Spleen (tissue), 11 donors: ENCODE data around the gene GPR176. TPM values are rescaled to one million over a fixed set of nuclear protein-coding genes. Genes with fewer than 3 reads are reported as not detected.

Experiments
- DNase-seq: peaks from one replicate; pipeline ENCODE4 v3.0.0-alpha.2; 2020
- H3K27ac ChIP-seq, 8 donors: fragments of 200-600 bp; sonication (generic) in 7 of 8; 1 replicate in 4 of 8; 2 replicates in 4 of 8; pipeline versions ENCODE4 v1.5.0 to v1.8.0; 2016 to 2021; ENCODE audit warnings: inconsistent platforms in 4 of 8, mild to moderate bottlenecking in 4 of 8, moderate library complexity in 1 of 8
- H3K27me3 ChIP-seq, 7 donors: fragments of 200-600 bp; sonication (generic) in 6 of 7; replicated peaks in 1 of 7; 1 replicate in 4 of 7; 2 replicates in 3 of 7; pipeline versions ENCODE4 v1.5.0 to v1.8.0; 2016 to 2021; ENCODE audit warnings: inconsistent platforms in 3 of 7, mild to moderate bottlenecking in 1 of 7
- H3K36me3 ChIP-seq, 6 donors: fragments of 200-600 bp; sonication (generic) in 5 of 6; 1 replicate in 4 of 6; 2 replicates in 2 of 6; pipeline versions ENCODE4 v1.5.0 to v1.8.0; 2016 to 2021; ENCODE audit warnings: inconsistent platforms in 2 of 6
- H3K4me1 ChIP-seq, 6 donors: fragments of 200-600 bp; sonication (generic) in 5 of 6; 1 replicate in 3 of 6; 2 replicates in 3 of 6; pipeline versions ENCODE4 v1.5.0 to v1.8.0; 2016 to 2021; ENCODE audit warnings: inconsistent platforms in 3 of 6
- H3K4me3 ChIP-seq, 8 donors: fragments of 200-600 bp; sonication (generic) in 7 of 8; 1 replicate in 4 of 8; 2 replicates in 4 of 8; pipeline versions ENCODE4 v1.5.0 to v1.8.0; 2016 to 2021; ENCODE audit warnings: inconsistent platforms in 4 of 8, mild to moderate bottlenecking in 4 of 8, moderate library complexity in 2 of 8
- H3K9me3 ChIP-seq, 8 donors: fragments of 200-600 bp; sonication (generic) in 7 of 8; 1 replicate in 4 of 8; 2 replicates in 4 of 8; pipeline versions ENCODE4 v1.5.0 to v1.8.0; 2016 to 2021; ENCODE audit warnings: inconsistent platforms in 4 of 8
- POLR2A ChIP-seq, 3 donors: fragments of 450-650 bp; IDR thresholded peaks; one replicate each; pipeline ENCODE4 v1.5.1; 2017; ENCODE audit warnings: antibody characterized with exemption in 3 of 3, mild to moderate bottlenecking in 1 of 3
- POLR2AphosphoS5 ChIP-seq, 3 donors: sonication (generic); formaldehyde crosslinking; IDR thresholded peaks; one replicate each; pipeline ENCODE4 v1.5.1; 2017; ENCODE audit warnings: antibody characterized with exemption in 3 of 3
- WGBS, 5 donors: extraction: QIAGEN DNeasy Blood & Tissue Kit in 3 of 5; methylation state at CpG; one replicate each; pipeline versions ENCODE4 v1.1.5 to v1.1.7; 2013 to 2018; 5-methylcytosine and 5-hydroxymethylcytosine counted together
- intact Hi-C: fragments of 100-400 bp; cut with DNase I; formaldehyde crosslinking; loops from one replicate; pipeline ENCODE4 v1.15.0; 2023; ENCODE audit warnings: low total_unique reads
- polyA plus RNA-seq, 3 donors: library from polyadenylated mRNA; stranded (reverse); fragments of 200-250 nt; gene quantifications; one replicate each; pipeline ENCODE4 v1.2.1, GENCODE V29; 2013
- total RNA-seq, 7 donors: library from RNA; depleted of rRNA in 3 of 7; stranded (reverse); fragments of >200 nt in 3 of 7; fragmentation: NEBNext Ultra II Directional in 4 of 7; extraction: Animal tissue kit (Norgen Biotek cat#: 25700) in 4 of 7; gene quantifications; one replicate each; pipeline versions ENCODE4 v1.1.0 to v1.2.1, GENCODE V29; 2016 to 2021
- TF ChIP-seq, protein P1 (sequence below), 11 experiments: fragments of 200-600 bp in 7 of 11; fragments of 450-650 bp in 4 of 11; sonication (generic) in 4 of 11; IDR thresholded peaks in 8 of 11; conservative IDR thresholded peaks in 3 of 11; 1 replicate in 7 of 11; 2 replicates in 4 of 11; pipeline versions ENCODE4 v1.4.0 to v1.8.0; 2016 to 2021; ENCODE audit warnings: antibody characterized with exemption in 11 of 11, inconsistent platforms in 4 of 11, mild to moderate bottlenecking in 1 of 11
- donor health status: healthy with polysubstance abuse.
- donor health status: DM: no; HTN: no; CAD: no; lungs with moderate emphysema.
- donor health status: DM: no; HTN: no; CAD: no.
- donor health status: Bipolar disorder and iron deficiency.
- donor health status: healthy.
- donor health status: DM: no; HTN: no; CAD: no.
- donor health status: DM: yes; HTN: yes; CAD: no.

Gene GPR176
- total and polyA plus RNA-seq, 10 donors, result 2.7 to 12.8 (median 5.1) TPM

DNA sequence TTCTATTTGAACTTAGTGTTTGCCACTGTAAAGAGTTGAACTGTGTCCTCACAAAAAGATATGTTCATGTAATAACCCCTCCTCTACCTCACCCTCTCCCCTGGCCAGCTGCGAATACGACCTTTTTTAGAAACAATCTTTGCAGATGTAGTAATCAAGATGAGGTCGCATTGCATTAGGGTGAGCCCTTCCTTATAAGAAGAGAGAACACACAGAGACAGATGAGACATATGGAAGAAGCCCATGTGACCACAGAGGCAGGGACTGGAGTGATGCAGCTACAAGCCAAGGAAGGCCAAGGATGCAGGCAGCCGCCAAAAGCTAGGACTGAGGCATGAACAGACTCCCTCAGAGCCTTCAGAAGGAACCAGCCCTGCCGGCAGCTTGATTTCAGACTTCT, 27.6 kb downstream of the GPR176 start:
- H3K27ac ChIP-seq, result no peak overlapping the region
- peaks cover 0 to 3% (median 0%) of the 10 kb centered on the region in 6 donors for H3K4me1 ChIP-seq
- intact Hi-C loops, result no loop called here
- no peak overlapping the region for H3K4me3 ChIP-seq
- no peaks in the 10 kb centered on the region for H3K27me3 ChIP-seq
- H3K36me3 ChIP-seq, result no peaks in the 10 kb centered on the region
- 91 to 96% (median 94%) methylated on average over 5 of the region's 5 CpGs for WGBS, 5 donors
- TF ChIP-seq POLR2A (IDR thresholded peaks at IDR 0.05) (no peak), POLR2AphosphoS5 (IDR thresholded peaks at IDR 0.05) (no peak)
- TF ChIP-seq, protein P1, sequence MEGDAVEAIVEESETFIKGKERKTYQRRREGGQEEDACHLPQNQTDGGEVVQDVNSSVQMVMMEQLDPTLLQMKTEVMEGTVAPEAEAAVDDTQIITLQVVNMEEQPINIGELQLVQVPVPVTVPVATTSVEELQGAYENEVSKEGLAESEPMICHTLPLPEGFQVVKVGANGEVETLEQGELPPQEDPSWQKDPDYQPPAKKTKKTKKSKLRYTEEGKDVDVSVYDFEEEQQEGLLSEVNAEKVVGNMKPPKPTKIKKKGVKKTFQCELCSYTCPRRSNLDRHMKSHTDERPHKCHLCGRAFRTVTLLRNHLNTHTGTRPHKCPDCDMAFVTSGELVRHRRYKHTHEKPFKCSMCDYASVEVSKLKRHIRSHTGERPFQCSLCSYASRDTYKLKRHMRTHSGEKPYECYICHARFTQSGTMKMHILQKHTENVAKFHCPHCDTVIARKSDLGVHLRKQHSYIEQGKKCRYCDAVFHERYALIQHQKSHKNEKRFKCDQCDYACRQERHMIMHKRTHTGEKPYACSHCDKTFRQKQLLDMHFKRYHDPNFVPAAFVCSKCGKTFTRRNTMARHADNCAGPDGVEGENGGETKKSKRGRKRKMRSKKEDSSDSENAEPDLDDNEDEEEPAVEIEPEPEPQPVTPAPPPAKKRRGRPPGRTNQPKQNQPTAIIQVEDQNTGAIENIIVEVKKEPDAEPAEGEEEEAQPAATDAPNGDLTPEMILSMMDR (IDR thresholded peaks at IDR 0.05 in 8 of 11, conservative IDR thresholded peaks at IDR 0.05 in 3 of 11), result no peak
- H3K9me3 ChIP-seq, result no peaks in the 10 kb centered on the region
- no peak for DNase-seq

DNA sequence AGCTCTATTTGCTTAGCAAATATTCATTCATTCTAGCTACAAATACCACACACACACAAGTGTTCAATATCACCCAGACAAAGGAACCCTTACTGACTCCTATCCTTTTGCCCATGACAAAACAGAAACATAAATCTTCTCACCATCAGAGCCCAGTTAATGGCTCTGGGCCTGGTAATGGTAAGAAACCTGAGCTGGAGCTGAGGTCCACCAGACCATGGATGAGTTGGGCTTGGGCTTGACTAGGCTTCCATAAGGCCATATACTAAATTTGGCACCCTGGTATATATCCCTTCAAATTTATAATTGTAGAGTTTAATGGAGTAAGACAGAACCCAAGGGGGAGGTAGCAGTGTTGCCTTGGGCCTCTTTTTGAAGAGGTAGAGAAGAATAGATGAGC, 29.4 kb downstream of the GPR176 start:
- H3K9me3 ChIP-seq, result no peaks in the 10 kb centered on the region
- no peak overlapping the region for H3K27ac ChIP-seq
- H3K36me3 ChIP-seq, result no peaks in the 10 kb centered on the region
- no peak for DNase-seq
- peaks cover 0 to 3% (median 0%) of the 10 kb centered on the region in 6 donors for H3K4me1 ChIP-seq
- intact Hi-C loops, result no loop called here
- no peak overlapping the region for H3K4me3 ChIP-seq
- TF ChIP-seq, protein P1 (IDR thresholded peaks at IDR 0.05 in 8 of 11, conservative IDR thresholded peaks at IDR 0.05 in 3 of 11), result no peak
- TF ChIP-seq POLR2AphosphoS5 (IDR thresholded peaks at IDR 0.05) (no peak), POLR2A (IDR thresholded peaks at IDR 0.05) (no peak)
- H3K27me3 ChIP-seq, result no peaks in the 10 kb centered on the region

DNA sequence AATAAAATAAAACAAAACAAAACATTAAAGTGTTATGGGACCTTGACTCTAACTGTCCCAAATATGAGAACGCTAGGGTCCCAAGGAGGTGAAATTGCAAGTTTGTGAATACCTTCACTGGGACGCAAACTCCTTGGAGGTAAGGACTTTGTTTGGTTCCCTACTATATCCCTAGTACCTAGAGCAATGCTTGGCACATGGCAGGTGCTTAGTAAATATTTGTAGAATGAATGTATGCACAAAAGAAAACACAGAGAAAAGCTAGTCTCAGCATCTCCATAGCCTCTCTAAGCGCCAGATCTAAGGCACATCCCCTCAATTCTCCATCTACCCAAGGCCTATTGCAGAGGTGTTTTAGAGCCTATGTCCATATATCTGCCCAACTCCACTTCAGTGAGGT, 30.5 kb downstream of the GPR176 start:
- Histone ChIP-seq H3K4me1 (peaks cover 0 to 3% (median 0%) of the 10 kb centered on the region in 6 donors), H3K27ac (no peak overlapping the region), H3K27me3 (no peaks in the 10 kb centered on the region), H3K36me3 (no peaks in the 10 kb centered on the region), H3K4me3 (no peak overlapping the region), H3K9me3 (no peaks in the 10 kb centered on the region)
- no peak for DNase-seq
- intact Hi-C loops, result no loop called here
- TF ChIP-seq POLR2A (IDR thresholded peaks at IDR 0.05) (no peak), POLR2AphosphoS5 (IDR thresholded peaks at IDR 0.05) (no peak)
- TF ChIP-seq, protein P1 (IDR thresholded peaks at IDR 0.05 in 8 of 11, conservative IDR thresholded peaks at IDR 0.05 in 3 of 11), result no peak
- WGBS, 5 donors, result 95 to 98% (median 97%) methylated on average over 3 of the region's 3 CpGs

DNA sequence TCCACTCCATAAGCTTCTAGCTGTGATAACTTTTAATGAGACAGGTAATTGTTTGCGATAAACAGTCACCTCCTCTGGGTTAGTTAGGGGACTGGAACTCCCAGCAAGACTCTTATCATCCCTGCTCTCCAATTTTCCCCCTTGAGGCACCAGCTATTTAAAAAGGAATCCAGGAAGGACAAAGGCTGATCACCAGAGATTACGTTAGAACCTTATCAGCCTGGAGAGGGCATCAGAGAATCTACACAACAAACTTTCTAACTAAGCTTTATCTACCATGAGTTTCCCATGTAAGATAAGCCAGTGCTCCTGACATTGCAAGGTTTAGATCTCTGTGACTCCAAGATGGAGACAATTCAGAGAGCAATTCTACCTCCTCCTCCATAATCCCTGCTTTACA, 31.3 kb downstream of the GPR176 start:
- Histone ChIP-seq H3K36me3 (no peaks in the 10 kb centered on the region), H3K27me3 (no peaks in the 10 kb centered on the region), H3K4me3 (no peak overlapping the region), H3K4me1 (peaks cover 0 to 3% (median 0%) of the 10 kb centered on the region in 6 donors), H3K27ac (no peak overlapping the region), H3K9me3 (no peaks in the 10 kb centered on the region)
- no peak for DNase-seq
- WGBS, 5 donors, result 74 to 80% (median 77%) methylated on average over 2 of the region's 2 CpGs
- intact Hi-C loops, result no loop called here
- TF ChIP-seq POLR2AphosphoS5 (IDR thresholded peaks at IDR 0.05), result no peak
- TF ChIP-seq POLR2A (IDR thresholded peaks at IDR 0.05), result no peak
- TF ChIP-seq, protein P1 (IDR thresholded peaks at IDR 0.05 in 8 of 11, conservative IDR thresholded peaks at IDR 0.05 in 3 of 11), result no peak
